Spinal cord (tissue), 10 donors: ENCODE results near the gene PLB1. TPM values are rescaled to one million over a fixed set of nuclear protein-coding genes. Genes with fewer than 3 reads are reported as not detected.

ENCODE experiments used
- DNase-seq, 6 donors: peaks; one replicate each; pipeline versions ENCODE4 v3.0.0 to v3.0.0-alpha.2; 2013 to 2015; ENCODE audit warnings: low spot score in 6 of 6, low read depth in 4 of 6
- H3K27ac ChIP-seq: one replicate; pipeline ENCODE4 v1.5.1; 2013; ENCODE audit warnings: low read depth, low read length, control low read depth
- H3K27me3 ChIP-seq: one replicate; pipeline ENCODE4 v1.6.1; 2013; ENCODE audit warnings: low read length; ENCODE audit not compliant: control insufficient read depth, insufficient read depth
- H3K36me3 ChIP-seq: one replicate; pipeline ENCODE4 v1.6.1; 2013; ENCODE audit warnings: low read length; ENCODE audit not compliant: control insufficient read depth, insufficient read depth
- H3K4me1 ChIP-seq: one replicate; pipeline ENCODE4 v1.6.1; 2013; ENCODE audit warnings: low read length; ENCODE audit not compliant: control insufficient read depth, insufficient read depth
- H3K4me3 ChIP-seq: one replicate; pipeline ENCODE4 v1.5.1; 2013; ENCODE audit warnings: low read depth, low read length, control low read depth
- H3K9me3 ChIP-seq: one replicate; pipeline ENCODE4 v1.6.1; 2013; ENCODE audit warnings: low read length; ENCODE audit not compliant: control insufficient read depth, insufficient read depth
- WGBS: methylation state at CpG from one replicate; pipeline ENCODE4 v1.1.5; 2013; ENCODE audit warnings: missing lambda C conversion rate; ENCODE audit not compliant: insufficient coverage; 5-methylcytosine and 5-hydroxymethylcytosine counted together
- polyA plus RNA-seq, 2 donors: library from polyadenylated mRNA; unstranded; fragments of 120-200 nt; gene quantifications; one replicate each; pipeline ENCODE4 v1.2.1, GENCODE V29; 2013; ENCODE audit not compliant: insufficient read length in 2 of 2
- total RNA-seq, 2 donors: library from RNA; depleted of rRNA in 1 of 2; stranded (reverse); fragments of 120-200 nt in 1 of 2; fragments of >200 nt in 1 of 2; gene quantifications; one replicate each; pipeline versions ENCODE4 v1.2.3 to v1.2.4, GENCODE V29; 2013 to 2014
- donor health status: healthy.

PLB1 gene
- total and polyA plus RNA-seq, 4 donors: 5.5 to 11.2 (median 10.6) TPM

DNA sequence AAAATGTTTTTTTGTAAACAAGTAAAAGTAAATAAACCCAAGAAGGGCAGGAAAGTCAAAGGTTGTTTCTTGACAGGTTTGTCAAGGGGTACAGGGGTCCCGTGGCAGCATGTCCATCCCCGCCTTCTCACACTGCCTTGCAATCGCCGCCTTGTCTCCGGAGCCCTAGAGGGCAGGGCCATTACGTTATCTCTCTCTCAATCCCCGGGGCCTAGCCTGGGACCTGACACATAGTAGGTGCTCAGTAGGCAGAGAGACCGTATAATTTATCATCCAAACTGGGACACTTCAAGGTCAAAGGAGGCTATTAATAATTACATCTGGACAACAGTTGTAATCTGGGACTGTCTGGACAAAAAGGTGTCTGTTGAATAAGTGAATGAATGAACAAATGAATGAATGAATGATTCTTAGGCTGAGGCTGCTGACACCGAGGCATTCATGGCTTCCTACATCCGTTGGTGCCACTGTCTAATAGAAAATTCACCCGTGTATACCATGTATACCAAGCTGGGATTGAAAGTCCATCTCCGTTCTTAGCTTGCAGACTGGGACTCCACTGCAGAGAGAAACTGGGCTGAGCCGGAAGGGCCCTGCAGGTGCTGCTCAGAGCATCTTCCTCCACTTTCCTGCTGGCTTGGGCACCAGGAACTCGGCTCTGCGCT, 44.8 kb upstream of the PLB1 start:
- Histone ChIP-seq H3K27ac (no peak overlapping the region), H3K36me3 (no peaks in the 10 kb centered on the region), H3K4me3 (no peak overlapping the region), H3K4me1 (no peaks in the 10 kb centered on the region), H3K27me3 (no peaks in the 10 kb centered on the region), H3K9me3 (no peaks in the 10 kb centered on the region)
- 96% methylated on average over 9 of the region's 15 CpGs for WGBS
- no peak for DNase-seq

DNA sequence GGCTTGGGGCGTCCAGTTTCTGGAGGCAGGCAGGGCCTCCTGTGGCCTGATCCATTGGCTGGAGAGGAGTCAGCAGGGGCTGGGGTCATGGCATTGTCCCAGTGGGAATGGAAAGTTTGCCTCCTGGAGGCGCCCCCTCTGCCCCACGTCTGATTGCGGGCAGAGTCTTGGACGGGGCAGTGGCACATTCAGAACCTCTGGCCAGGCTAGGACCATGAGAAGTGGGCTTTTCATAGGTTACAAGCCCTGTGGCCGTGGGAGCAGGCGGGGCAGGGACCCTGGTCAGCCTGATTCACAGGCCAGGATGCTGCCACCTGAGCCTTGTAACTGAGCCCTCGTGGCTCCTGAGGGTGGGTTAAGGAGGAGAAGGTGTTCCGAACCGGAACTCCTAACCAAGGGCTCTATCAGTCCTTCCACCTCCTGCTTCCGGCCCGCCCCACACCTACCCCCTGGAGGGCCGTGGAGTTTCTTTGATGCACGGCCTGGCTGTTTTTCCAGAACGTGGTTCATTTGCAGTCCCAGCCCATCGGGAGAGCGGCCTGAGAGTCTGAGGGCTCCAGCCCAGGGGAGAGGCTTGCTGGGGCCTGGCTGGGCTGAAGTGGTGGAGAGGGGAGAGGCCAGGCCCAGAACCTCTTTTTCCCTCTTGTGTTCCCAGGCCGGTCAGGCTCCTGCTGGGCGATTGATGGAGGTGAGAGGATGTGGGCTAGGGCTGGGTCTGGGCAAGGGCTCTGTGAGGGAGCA, 43.9 kb upstream of the PLB1 start:
- H3K27me3 ChIP-seq: no peaks in the 10 kb centered on the region
- DNase-seq: no peak
- H3K36me3 ChIP-seq: no peaks in the 10 kb centered on the region
- WGBS: 73% methylated on average over 13 of the region's 19 CpGs
- no peaks in the 10 kb centered on the region for H3K9me3 ChIP-seq
- H3K4me1 ChIP-seq: no peaks in the 10 kb centered on the region
- H3K27ac ChIP-seq: no peak overlapping the region
- no peak overlapping the region for H3K4me3 ChIP-seq

DNA sequence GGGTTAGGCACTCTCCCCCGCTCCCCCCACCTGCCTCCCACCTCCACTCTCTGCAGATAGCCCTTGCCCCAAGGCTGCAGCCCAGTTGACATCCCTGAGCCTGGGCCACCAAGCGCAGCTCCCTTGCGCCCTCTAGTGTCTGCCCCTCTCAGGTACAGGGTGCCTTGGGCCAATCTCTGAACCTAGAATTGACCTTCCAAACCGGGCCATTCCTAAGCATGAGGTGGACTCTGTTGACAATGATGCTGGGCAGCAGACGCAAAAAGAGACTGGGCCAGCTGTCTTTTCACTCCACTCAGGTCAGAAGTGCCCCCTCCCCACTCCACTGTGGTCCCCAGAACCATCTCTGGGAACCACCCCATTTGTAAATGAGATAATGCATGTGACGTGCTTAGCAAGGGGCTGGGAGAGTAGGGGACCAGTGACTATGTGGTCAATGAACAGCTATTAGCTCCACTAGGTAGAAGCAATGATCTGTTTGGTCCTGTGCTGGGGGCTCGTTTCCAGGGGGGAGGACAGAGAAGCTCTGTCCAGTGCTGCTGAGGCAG, 43.3 kb upstream of the PLB1 start:
- no peaks in the 10 kb centered on the region for H3K36me3 ChIP-seq
- DNase-seq: peak in 2 of 6 donors; percentile 2 to 28
- 53% methylated on average over 6 of the region's 7 CpGs for WGBS
- no peaks in the 10 kb centered on the region for H3K9me3 ChIP-seq
- H3K27ac ChIP-seq: no peak overlapping the region
- no peak overlapping the region for H3K4me3 ChIP-seq
- no peaks in the 10 kb centered on the region for H3K4me1 ChIP-seq
- no peaks in the 10 kb centered on the region for H3K27me3 ChIP-seq

DNA sequence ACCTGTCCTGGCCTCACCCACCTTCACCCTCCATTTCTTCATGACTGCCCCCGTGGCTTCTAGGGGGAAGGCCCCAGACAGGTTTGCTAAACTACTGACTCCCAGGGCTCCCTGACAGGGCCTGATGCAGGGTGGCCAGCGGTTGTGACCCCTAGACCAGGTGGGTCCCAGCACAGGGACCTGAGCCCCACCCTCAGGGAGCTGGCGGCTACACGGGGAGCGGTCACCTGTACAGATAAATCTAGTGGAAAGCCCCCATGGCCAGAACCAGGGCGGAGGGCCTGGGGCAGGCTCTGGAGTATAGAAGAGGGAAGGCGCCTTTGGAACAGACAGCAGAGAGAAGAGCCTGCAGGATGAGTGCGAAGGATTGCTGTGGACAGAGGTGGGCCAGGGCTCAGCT, 42.5 kb upstream of the PLB1 start:
- H3K4me1 ChIP-seq: no peaks in the 10 kb centered on the region
- H3K27ac ChIP-seq: no peak overlapping the region
- 97% methylated on average over 8 of the region's 8 CpGs for WGBS
- H3K36me3 ChIP-seq: no peaks in the 10 kb centered on the region
- no peak overlapping the region for H3K4me3 ChIP-seq
- H3K9me3 ChIP-seq: no peaks in the 10 kb centered on the region
- DNase-seq: no peak
- no peaks in the 10 kb centered on the region for H3K27me3 ChIP-seq

DNA sequence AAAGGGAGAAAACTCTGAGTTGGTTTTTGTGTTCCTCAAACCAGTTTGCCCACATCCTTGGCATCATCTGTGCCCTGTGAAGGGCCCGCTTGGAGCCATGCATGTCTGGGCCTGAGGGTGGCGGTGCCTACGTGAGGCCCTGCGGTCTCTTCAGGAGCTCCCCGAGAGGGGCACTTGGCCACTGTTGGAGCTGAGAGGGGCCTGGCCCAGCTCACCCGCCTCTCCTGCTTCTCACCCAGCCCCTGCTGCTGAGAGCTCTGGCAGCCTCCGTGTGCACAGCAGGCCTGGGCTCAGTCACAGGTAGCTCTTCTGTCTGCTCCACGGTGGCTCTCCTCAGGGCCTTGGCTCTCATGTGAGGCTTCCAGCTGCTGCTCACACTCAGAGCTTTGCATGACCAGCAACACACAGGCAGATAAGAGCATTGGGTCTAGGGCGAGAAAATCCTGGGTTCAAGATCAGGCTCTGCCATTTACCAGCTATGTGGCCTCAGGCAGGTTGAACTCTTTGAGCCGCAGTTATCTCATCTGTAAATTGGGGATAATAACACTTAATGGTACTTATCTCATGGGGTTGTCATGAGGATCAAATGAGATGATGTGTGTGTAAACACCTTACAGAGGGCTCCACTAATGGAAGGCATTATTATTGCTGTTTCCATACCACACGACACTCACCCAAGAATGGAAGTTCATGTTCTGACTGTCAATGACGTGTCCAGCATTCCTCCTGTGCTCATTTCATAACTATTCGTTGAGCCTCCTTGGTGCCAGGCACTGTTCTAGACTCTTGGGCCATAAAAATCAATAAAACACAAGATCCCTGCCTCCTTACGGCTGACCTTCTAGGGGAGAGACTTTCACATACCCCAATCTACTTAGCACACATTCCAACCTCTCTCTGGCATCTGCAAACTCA, 41.6 kb upstream of the PLB1 start:
- DNase-seq: no peak
- Histone ChIP-seq H3K9me3 (no peaks in the 10 kb centered on the region), H3K36me3 (no peaks in the 10 kb centered on the region), H3K4me3 (no peak overlapping the region), H3K27ac (no peak overlapping the region), H3K27me3 (no peaks in the 10 kb centered on the region), H3K4me1 (no peaks in the 10 kb centered on the region)
- WGBS: 92% methylated on average over 12 of the region's 14 CpGs

DNA sequence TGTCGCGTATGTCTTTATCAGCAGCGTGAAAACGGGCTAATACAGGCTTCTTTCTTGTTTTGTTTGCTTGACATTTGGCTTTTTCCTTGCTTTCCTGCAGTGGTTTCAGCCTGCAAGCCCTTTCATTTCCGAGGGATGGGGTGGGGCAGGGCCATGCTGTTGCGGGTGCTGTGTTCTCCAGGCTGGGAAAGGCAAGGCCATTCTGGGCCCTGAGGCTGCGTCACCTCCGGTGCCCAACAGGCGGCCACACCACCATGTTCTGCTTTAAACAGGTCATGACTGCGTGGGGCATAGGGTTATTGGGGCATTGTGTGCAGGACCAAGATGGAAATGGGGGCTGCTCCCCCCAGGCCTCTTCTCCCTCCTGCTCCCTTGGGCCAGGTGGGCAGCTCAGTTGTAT, 38.6 kb upstream of the PLB1 start:
- no peak for DNase-seq
- WGBS: 84% methylated on average over 10 of the region's 10 CpGs

DNA sequence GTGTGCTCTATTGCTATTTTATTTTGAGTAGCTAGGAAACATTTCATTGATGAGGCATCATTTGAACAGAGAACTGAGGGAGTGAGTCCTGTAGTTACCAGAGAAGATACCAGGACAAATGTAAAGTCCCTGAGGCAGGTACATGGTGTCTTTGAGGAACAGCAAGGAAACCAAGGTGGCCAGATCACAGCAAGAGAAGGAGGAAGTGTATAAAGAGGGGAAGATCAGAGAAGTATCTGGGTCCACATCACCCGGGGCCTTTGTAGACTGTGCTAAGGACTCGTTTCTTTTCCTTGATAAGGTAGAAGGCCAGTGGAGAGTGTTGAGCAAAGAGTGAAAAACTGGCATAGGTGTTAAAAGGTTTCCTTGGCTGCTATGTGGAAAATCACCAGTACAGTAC, 34.8 kb upstream of the PLB1 start:
- Histone ChIP-seq H3K4me3 (no peak overlapping the region), H3K4me1 (no peaks in the 10 kb centered on the region), H3K9me3 (no peaks in the 10 kb centered on the region), H3K27me3 (no peaks in the 10 kb centered on the region), H3K36me3 (no peaks in the 10 kb centered on the region), H3K27ac (no peak overlapping the region)
- 92% methylated on average over 2 of the region's 2 CpGs for WGBS
- no peak for DNase-seq

More for the DNA sequence above, 38.6 kb upstream of the PLB1 start:
- H3K27ac ChIP-seq: no peak overlapping the region
- H3K4me3 ChIP-seq: no peak overlapping the region
- H3K4me1 ChIP-seq: no peaks in the 10 kb centered on the region
- no peaks in the 10 kb centered on the region for H3K36me3 ChIP-seq
- no peaks in the 10 kb centered on the region for H3K9me3 ChIP-seq
- H3K27me3 ChIP-seq: no peaks in the 10 kb centered on the region

DNA sequence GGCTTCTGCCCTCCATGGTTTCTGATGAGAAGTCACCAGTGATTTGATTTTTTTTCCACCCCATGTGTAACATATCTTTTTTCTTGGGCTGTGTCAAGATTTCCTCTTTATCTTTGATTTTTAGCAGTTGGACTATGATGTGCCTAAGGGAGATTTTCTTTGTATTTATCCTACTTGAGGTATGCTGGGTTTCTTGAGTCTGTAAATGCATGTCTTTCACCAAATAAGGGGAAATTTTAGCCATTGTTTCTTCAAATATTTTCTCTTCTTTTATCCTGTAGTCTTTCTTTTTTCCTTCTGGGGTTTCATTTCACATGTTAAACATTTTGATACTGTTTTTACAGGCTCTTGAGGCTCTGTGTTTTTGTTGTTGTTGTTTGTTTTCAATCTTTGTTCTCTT, 33.7 kb upstream of the PLB1 start:
- Histone ChIP-seq H3K27ac (no peak overlapping the region), H3K4me3 (no peak overlapping the region), H3K4me1 (no peaks in the 10 kb centered on the region), H3K36me3 (no peaks in the 10 kb centered on the region), H3K27me3 (no peaks in the 10 kb centered on the region), H3K9me3 (no peaks in the 10 kb centered on the region)
- no peak for DNase-seq

DNA sequence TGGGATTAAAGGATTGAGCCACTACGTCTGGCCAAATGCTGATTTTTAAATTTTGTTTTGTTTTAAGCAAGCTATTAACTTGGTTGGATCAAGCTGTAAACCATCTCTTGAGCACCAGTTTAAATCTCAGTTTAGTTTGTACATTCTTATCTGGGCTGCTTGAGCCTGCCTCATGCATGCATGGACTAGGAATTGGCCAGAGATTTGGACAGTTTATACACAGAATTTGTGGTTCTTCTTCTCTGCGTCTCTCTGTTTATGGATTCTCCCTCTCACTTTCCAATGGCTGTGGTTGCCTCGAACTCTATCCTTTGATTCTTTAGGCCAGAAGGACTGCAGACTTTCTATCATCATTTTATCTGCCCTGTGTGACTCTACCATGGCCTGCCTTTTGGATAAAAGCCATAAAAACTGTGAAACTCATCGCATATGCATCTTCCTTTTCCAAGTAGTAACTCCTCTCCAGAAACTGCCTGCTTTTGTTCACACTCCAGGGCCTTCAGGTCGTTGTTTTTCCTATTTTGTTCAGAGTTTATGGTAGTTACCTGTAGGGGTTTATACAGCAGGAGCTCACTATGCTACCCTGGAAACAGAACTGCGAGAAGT, 32.5 kb upstream of the PLB1 start:
- H3K9me3 ChIP-seq: no peaks in the 10 kb centered on the region
- DNase-seq: no peak
- no peaks in the 10 kb centered on the region for H3K27me3 ChIP-seq
- H3K4me3 ChIP-seq: no peak overlapping the region
- WGBS: 95% methylated on average over 3 of the region's 6 CpGs
- no peaks in the 10 kb centered on the region for H3K36me3 ChIP-seq
- no peak overlapping the region for H3K27ac ChIP-seq
- no peaks in the 10 kb centered on the region for H3K4me1 ChIP-seq
